Measurements from ENCODE around the gene DHX58. TPM values are rescaled to one million over a fixed set of nuclear protein-coding genes. Genes with fewer than 3 reads are reported as not detected.

Gene DHX58
- polyA plus RNA-seq, 3 donors from 2014 or later, result 3.0 to 14.3 (median 9.8) TPM

DNA sequence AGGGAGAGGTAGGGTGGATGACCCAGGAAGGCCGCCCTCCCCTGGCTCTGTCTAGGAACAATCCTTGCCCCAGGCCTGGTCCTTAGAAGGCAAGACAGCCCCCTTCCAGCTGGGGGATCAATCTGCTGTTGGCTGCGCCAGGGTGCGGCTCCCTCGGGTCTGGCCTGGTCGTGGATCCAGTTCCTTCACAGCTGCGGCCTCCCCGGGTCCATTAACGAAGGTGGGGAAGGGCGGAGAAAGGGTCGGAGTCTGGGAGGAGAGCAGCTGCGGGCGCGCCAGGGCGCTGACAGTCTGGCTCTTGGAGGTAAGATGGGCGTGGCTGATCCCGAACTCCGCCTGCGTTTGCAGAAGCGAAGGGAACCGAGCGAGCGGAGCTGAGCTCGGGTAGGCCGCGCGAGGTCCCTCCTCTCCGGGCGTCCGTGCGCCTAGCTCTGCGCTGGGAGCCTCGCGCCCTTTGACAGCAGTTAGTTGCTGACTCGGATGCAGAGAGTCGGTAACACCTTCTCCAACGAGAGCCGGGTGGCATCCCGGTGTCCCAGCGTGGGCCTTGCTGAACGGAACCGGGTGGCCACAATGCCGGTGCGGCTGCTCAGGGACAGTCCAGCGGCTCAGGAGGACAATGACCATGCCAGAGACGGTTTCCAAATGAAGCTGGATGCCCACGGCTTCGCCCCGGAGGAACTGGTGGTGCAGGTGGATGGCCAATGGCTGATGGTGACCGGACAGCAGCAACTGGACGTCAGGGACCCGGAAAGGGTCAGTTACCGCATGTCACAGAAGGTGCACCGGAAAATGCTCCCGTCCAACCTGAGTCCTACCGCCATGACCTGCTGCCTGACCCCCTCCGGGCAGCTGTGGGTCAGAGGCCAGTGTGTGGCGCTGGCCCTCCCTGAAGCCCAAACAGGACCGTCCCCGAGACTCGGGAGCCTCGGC, 10.1 kb upstream of the DHX58 start, which contains the start of gene HSPB9:
HSPB9 (plus strand) TSS at position 434 of the 933 bp plus-strand sequence; CDS start at position 481, 47 bp downstream.
- Mint-ChIP-seq H3K27me3 (ENCODE audit: low read depth in 3 of 3) (peaks cover 0 to 6% (median 6%) of the 10 kb centered on the region in 3 donors), H3K4me1 (peaks cover 12 to 15% of the 10 kb centered on the region in 2 donors), H3K27ac (peak within 1 kb of the TSS in 2 of 6 donors; percentile 23 to 51), H3K36me3 (peaks cover 10 to 18% (median 10%) of the 10 kb centered on the region in 3 donors), H3K9me3 (no peaks in the 10 kb centered on the region), H3K4me3 (peak within 1 kb of the TSS in 4 of 5 donors; percentile 38 to 77 (median 73))
- DNase-seq, result no peak

DNA sequence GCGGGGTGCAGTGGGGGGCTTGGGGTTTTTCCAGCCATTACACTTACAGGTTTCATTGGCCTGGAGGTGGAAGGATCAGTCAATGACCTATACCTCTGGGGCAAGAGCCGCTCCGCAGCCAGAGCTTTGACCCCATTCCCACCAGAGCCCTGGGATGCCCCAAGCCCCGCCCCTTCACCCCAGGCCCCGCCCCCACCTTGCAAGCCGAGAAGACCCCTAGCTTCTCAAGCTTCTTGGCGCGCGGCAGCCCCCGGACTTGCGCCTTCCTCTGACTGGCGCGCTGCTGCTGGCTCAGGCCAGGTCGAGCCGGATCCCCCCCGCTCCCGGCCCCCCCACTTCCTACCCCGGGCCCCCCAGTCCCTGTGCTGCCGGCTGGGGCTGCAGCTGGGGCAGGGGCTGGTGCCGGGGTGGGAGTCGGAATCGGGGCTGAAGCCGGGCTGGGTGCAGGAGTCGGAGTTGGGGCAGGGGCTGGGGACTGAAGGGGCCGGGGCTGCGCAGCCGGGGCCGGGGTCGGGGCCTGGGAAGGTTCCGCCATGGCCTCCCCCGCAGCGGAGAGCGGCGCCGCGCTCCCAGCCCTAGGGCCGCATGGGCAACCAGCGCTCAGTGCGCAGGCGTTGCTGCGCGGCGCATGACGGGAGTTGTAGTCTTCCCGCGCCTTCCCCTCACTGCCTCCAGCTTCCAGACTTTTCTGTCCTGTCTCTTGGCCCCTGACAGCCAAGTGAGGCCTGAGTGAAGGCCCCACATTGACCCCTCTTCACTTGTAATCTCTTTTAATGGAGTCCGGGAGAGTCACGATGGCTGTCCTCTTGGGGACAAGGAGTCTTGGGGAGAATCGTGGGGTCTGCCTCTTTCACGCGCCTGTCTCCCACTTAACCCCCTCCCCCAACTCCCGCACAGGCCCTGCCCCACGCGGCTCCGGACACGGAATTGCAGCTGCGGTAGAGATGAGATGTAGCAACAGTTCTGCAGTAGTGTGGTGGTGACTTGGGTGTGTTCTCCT, 8.6 kb upstream of the DHX58 start, which contains the start of gene KAT2A:
KAT2A (minus strand) TSS at position 598 of the 1,000 bp plus-strand sequence; CDS start at position 535, 63 bp downstream.
- H3K27me3 Mint-ChIP-seq (ENCODE audit: low read depth in 3 of 3), result peaks cover 0 to 6% (median 4%) of the 10 kb centered on the region in 3 donors
- H3K27ac Mint-ChIP-seq, result peak within 1 kb of the TSS in 3 of 6 donors; percentile 28 to 71 (median 40)
- H3K4me1 Mint-ChIP-seq, result peaks cover 18 to 20% of the 10 kb centered on the region in 2 donors
- peaks cover 5 to 19% (median 7%) of the 10 kb centered on the region in 3 donors for H3K36me3 Mint-ChIP-seq
- peak; percentile 65 to 68 (median 68) for DNase-seq
- H3K9me3 Mint-ChIP-seq, result no peaks in the 10 kb centered on the region
- peak within 1 kb of the TSS; percentile 67 to 81 (median 76) for H3K4me3 Mint-ChIP-seq

DNA sequence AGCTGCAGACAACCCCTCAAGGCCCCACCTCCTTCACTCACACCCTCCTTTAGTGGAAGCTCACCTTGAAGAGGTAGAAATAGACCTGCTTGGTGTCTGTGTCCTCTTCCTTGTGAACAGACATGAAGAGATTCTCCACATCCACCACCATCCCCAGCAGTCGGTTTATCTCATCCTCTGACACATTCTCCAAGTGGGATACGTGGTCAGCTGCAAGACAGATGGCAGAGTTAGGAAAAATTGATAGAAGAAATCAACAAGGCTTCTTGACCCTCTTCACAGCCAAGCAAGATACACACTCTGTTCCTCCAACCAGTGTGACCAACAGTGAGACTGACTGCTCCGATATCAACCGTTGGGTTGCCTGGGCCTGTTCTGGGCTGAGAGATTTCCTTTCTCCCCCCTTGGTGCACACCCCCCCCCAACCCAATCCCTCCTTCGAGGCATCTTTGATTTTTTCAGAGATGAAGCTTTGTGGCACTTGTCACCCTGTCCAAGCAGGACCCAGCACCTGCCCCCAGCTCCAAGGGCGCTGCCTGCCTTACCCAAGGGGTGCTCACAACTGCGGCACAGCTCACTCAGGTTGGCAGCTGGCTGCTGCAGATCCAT, 7.8 kb upstream of the DHX58 start:
- peaks cover 18 to 20% of the 10 kb centered on the region in 2 donors for H3K4me1 Mint-ChIP-seq

DNA sequence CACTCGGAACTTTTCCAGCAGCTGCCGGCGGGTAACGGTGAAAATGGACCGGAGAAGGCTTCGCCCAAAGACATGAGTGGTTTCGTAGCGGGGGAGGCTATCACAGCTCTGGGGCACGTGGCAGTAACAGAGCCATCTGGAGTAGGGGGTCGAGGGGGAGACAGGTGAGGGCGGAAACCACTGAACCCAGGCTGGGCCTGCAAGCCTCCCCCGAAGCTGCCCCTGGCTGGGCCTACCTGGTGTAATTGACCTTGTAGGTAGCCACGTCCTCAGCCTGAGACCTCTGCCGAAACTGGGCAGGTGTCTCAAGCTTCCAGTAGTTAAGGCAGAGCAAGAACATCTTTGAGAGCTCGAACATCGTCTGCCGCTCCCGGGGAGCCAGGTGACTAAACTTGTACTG, 6.8 kb upstream of the DHX58 start:
- Mint-ChIP-seq H3K4me3 (peak overlapping the region in 1 of 5 donors; percentile 47), H3K4me1 (peaks cover 20% of the 10 kb centered on the region in 2 donors)

More for the DNA sequence above, 7.8 kb upstream of the DHX58 start:
- no peak for DNase-seq
- peak overlapping the region; percentile 66 to 81 (median 70) for H3K4me3 Mint-ChIP-seq
- peaks cover 0 to 6% (median 4%) of the 10 kb centered on the region in 3 donors for H3K27me3 Mint-ChIP-seq (ENCODE audit: low read depth in 3 of 3)
- H3K27ac Mint-ChIP-seq, result peak overlapping the region in 1 of 6 donors; percentile 33
- H3K36me3 Mint-ChIP-seq, result peaks cover 5 to 15% (median 7%) of the 10 kb centered on the region in 3 donors
- H3K9me3 Mint-ChIP-seq, result no peaks in the 10 kb centered on the region

DNA sequence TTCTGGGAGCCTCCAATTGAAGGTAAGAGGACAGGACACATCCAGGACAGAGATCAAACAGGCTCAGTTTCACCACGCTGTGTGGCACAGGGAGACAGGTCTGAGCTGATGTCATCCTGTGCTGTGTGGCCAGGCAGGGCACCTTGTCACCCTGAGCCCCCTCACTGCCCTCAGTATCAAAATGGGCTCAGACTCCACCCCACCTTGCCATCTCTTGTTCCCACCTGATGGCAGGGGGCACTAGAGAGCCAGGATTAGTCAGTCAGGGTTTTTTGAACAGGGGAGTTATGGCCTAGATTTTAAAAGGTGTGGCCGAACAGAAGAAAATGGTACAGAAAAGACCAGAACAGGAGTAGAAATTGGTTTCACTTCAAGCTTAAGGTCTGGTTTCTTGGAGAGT, 6.0 kb upstream of the DHX58 start:
- no peak overlapping the region for H3K27ac Mint-ChIP-seq
- peaks cover 20% of the 10 kb centered on the region in 2 donors for H3K4me1 Mint-ChIP-seq
- H3K4me3 Mint-ChIP-seq, result peak overlapping the region in 4 of 5 donors; percentile 8 to 68 (median 54)
- no peak for DNase-seq
- H3K9me3 Mint-ChIP-seq, result no peaks in the 10 kb centered on the region
- peaks cover 0 to 9% (median 7%) of the 10 kb centered on the region in 3 donors for H3K36me3 Mint-ChIP-seq
- peaks cover 0 to 4% (median 0%) of the 10 kb centered on the region in 3 donors for H3K27me3 Mint-ChIP-seq (ENCODE audit: low read depth in 3 of 3)

More for the DNA sequence above, 6.8 kb upstream of the DHX58 start:
- no peaks in the 10 kb centered on the region for H3K9me3 Mint-ChIP-seq
- peaks cover 0 to 9% (median 7%) of the 10 kb centered on the region in 3 donors for H3K36me3 Mint-ChIP-seq
- peaks cover 0 to 4% (median 2%) of the 10 kb centered on the region in 3 donors for H3K27me3 Mint-ChIP-seq (ENCODE audit: low read depth in 3 of 3)
- no peak overlapping the region for H3K27ac Mint-ChIP-seq
- no peak for DNase-seq

DNA sequence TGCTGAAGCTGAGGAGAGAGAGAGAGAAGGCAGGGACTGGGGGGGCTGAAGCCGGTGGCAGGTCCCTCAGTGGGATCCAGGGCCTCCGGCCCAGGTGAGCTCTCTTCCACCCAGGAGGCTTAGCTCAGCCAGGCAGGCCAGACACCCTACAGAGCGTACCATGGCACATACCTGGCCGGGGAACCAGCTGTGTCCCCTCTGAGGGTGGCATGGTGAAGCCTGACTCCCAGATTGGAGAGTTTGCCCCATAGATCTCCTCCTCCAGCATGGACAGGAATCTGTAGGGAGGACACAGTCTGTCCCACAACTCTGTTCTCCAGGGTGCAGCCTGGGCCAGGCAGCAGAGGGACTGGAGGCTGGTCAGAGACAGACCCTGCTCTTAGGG, 5.6 kb upstream of the DHX58 start:
- no peak for DNase-seq
- Mint-ChIP-seq H3K4me1 (peaks cover 18 to 20% of the 10 kb centered on the region in 2 donors), H3K36me3 (peaks cover 0 to 9% (median 7%) of the 10 kb centered on the region in 3 donors), H3K27me3 (ENCODE audit: low read depth in 3 of 3) (peaks cover 0 to 4% (median 0%) of the 10 kb centered on the region in 3 donors), H3K27ac (no peak overlapping the region), H3K4me3 (peak overlapping the region in 1 of 5 donors; percentile 50), H3K9me3 (no peaks in the 10 kb centered on the region)

DNA sequence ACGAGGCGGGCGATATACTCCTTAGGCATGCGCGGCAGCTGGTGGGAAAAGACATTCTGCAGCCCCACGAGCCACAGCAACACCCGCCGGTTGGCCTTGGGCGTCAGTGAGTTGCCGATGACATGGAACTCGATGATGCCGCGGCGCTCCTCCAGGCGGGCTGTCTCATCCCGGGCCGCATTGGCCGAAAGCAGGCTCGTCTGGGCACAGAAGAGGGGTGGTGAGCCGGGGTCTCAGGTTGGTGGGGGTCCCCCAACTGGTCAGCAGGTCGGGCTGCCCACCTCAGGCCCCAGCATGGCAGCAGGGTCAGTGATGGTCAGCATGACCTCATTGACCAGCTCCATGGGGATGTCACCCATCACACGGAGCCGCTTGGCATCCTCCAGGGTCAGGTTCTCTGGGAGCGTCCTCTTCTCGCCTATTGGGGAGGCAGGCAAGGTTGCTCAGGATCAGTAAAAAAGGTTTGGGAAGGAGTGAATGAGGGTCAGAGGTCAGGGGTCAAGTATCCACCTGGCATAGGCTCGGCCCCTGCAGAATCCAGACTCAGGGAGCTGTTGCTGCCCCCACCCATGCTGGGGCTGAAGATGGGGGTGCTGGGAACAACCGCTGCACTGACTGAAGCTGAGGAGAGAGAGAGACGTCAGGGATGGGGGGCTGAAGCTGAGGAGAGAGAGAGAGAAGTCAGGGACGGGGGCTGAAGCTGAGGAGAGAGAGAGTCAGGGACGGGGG, 5.0 kb upstream of the DHX58 start:
- Mint-ChIP-seq H3K9me3 (no peaks in the 10 kb centered on the region), H3K4me1 (peaks cover 21 to 24% of the 10 kb centered on the region in 2 donors), H3K27ac (no peak overlapping the region), H3K36me3 (peaks cover 0 to 9% (median 7%) of the 10 kb centered on the region in 3 donors), H3K4me3 (no peak overlapping the region), H3K27me3 (ENCODE audit: low read depth in 3 of 3) (peaks cover 0 to 4% (median 0%) of the 10 kb centered on the region in 3 donors)
- no peak for DNase-seq

DNA sequence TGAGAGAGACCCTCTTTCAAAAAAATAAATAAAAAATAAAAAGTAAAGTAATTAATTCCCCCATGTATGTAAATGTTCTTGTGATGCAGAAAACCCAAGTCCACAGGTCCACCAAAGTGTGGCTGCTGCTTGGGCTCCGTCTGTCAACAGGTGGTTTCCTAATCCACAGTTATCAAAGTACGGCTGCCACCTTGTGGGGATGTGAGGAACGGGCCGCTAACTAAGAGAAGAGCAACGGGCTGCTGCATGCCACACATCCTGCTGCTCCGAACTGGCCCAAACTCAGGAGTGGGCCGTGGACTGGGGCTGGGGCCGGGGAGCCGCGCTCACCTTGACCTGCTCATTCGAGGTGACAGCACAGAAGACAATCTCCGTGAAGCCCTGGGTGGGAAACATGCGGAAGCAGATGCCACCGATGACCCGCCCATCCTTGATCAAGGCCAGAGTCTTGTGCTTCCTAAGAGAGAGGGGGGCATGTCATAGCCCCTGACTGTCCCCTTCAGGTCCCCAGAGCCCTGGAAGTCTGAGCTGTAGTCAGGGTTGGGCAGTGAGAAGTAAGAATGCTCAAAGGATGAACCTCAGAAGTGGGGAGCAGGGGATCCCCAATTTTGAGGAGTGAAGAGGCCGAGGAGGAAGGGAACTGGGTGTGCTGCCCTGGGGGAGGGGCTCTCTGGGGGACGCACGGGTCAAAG, 4.3 kb upstream of the DHX58 start:
- Mint-ChIP-seq H3K4me1 (peaks cover 27 to 31% of the 10 kb centered on the region in 2 donors), H3K4me3 (no peak overlapping the region), H3K36me3 (peaks cover 0 to 9% (median 7%) of the 10 kb centered on the region in 3 donors)

DNA sequence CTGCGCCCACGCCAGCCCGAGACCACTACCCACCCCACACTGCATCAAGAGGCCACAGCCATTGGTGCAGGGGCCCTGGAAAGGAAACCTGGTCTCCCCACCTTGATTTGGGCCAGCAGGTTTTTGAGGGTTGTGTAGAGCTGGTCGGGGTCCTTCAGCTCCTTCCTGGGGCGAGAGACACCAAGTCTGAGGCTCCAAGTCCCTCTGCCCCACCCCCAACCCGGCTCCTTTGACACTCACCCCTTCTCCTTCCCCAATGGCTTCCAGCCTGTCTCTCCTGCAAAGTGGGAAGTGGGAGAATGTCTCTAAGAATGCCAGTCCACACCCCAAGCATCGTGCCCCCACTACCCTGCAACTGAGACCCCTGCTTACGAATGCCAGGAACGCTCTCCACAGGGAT, 1.6 kb upstream of the DHX58 start:
- Mint-ChIP-seq H3K4me1 (peaks cover 28 to 32% of the 10 kb centered on the region in 2 donors), H3K27me3 (ENCODE audit: low read depth in 3 of 3) (peaks cover 0 to 1% (median 0%) of the 10 kb centered on the region in 3 donors), H3K27ac (no peak overlapping the region), H3K9me3 (no peaks in the 10 kb centered on the region), H3K36me3 (peaks cover 0 to 13% (median 11%) of the 10 kb centered on the region in 3 donors), H3K4me3 (no peak overlapping the region)
- DNase-seq, result no peak

More for the DNA sequence above, 4.3 kb upstream of the DHX58 start:
- Mint-ChIP-seq H3K9me3 (no peaks in the 10 kb centered on the region), H3K27me3 (ENCODE audit: low read depth in 3 of 3) (peaks cover 0 to 4% (median 0%) of the 10 kb centered on the region in 3 donors), H3K27ac (peak overlapping the region in 1 of 6 donors; percentile 15)
- DNase-seq, result peak; percentile 73 to 81 (median 75)

DNA sequence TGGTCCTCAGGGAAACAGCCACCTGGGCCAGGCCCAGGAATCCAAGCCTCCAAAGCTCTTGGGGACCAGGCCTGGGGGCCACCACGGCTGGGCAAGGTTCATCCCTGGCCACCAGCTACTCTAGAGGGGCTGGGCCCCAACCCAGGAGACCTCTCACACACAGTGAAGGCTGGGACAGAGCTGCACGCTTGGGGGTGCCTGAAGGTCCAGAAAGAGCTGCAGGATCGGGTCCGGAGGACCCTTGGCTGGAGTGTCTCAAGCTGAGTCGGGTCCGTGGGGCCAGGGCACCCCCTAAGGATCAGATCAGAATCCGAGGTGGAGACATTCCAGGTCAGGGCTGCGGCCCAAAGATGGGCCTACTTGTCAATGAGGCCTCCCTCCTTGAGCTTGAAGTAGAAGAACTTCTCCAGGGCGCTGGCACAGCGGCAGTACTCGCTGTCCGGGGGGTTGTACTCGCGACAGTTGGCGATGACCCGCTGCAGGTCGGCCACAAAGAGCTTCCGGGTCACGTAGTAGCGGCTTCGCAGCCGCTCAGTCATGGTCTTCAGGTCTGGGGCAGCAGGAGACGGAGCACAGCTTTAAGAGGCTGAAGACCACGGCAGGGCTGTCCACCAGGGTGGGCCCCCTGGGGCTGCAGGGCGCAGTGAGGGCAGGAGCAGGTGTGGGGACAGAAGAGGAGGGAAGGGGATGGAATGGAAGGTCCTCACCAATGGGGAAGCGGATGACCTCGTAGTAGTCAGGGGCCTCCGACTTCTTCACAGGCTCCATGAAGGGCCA, 967 bp upstream of the DHX58 start:
- Mint-ChIP-seq H3K4me1 (peaks cover 25 to 32% of the 10 kb centered on the region in 2 donors), H3K36me3 (peaks cover 0 to 13% (median 8%) of the 10 kb centered on the region in 3 donors), H3K27ac (peak overlapping the region in 1 of 6 donors; percentile 38), H3K9me3 (no peaks in the 10 kb centered on the region), H3K4me3 (no peak overlapping the region), H3K27me3 (ENCODE audit: low read depth in 3 of 3) (peaks cover 0 to 3% (median 0%) of the 10 kb centered on the region in 3 donors)
- DNase-seq, result no peak

Data from immature natural killer cell (primary cell).